Sciatic nerve (tissue), 2 donors: ENCODE data around the gene SPAG5. TPM values are rescaled to one million over a fixed set of nuclear protein-coding genes. Genes with fewer than 3 reads are reported as not detected.

ENCODE experiments used
- ATAC-seq: fragments of 200-7000 bp; cut with Tn5 transposase; one replicate; pipeline ENCODE4 v1.9.1; 2020; ENCODE audit warnings: mild to moderate bottlenecking, moderate library complexity
- DNase-seq: peaks from one replicate; pipeline ENCODE4 v3.0.0-alpha.2; 2020; ENCODE audit warnings: low spot score
- intact Hi-C: fragments of 100-400 bp; cut with DNase I; formaldehyde crosslinking; loops from one replicate; pipeline ENCODE4 v1.14.2; 2022
- total RNA-seq: library from RNA; stranded (reverse); fragmentation: NEBNext Ultra II Directional; extraction: Animal tissue kit (Norgen Biotek cat#: 25700); gene quantifications from one replicate; pipeline ENCODE4 v1.2.1, GENCODE V29; 2021
- donor health status: DM: no; HTN: no; CAD: no.
- donor health status: DM: no; HTN: no; CAD: no.

The SPAG5 gene
- total RNA-seq, 1 donor from 2014 or later, result 20.9 TPM

DNA sequence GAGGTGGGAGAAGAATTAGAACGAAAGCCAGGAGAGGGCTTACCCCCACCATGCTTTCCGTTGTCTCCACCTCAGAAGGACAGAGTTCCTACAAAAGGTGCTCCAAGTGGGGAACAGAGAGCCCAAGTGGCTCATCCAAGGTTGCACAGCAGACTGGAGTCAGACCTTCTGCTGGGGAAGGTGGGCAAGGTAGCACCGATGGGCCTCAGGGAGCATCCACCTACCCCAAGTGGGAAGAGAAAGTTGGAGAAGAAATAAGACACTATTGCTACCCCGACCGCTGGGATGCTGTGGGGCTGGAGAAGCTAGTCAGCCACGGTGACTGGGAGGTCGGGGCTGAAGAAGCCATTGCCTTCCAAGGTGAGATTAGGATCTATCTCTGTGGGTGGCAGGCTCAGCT, 67.9 kb downstream of the SPAG5 start:
- intact Hi-C loops, result no loop called here
- no peak for DNase-seq

DNA sequence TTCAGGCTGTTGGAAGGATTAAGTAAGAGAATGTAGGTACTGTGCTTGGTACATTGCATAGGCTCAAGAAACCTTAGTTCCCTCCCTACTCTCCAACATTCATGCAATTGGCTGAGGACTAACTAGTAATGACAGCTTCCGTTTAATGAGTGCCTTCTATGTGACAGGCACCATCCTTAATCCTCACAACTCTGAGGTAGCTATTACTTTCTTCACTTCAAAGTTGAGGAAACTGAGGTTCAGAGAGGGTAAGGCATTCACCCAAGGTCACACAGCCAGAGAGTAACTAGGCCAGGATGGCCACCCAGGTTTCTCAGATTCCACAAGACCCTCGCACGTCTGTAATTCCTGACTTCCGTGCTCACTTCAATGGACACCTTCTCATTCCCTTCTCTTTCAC, 68.6 kb downstream of the SPAG5 start:
- DNase-seq (no peak), ATAC-seq (no peak)
- intact Hi-C loops, result no loop called here

More for the DNA sequence above, 67.9 kb downstream of the SPAG5 start:
- ATAC-seq, result no peak

- intact Hi-C loops, result no loop called here
- no peak for ATAC-seq
- no peak for DNase-seq
Observed at GRCh38 chr17:28529013-28529400, 69.8 kb downstream of the SPAG5 start.

GRCh38 chr17:28528327-28529012, 70.4 kb downstream of the SPAG5 start:
- ATAC-seq (no peak), DNase-seq (no peak)
- intact Hi-C loops, result no loop called here

DNA sequence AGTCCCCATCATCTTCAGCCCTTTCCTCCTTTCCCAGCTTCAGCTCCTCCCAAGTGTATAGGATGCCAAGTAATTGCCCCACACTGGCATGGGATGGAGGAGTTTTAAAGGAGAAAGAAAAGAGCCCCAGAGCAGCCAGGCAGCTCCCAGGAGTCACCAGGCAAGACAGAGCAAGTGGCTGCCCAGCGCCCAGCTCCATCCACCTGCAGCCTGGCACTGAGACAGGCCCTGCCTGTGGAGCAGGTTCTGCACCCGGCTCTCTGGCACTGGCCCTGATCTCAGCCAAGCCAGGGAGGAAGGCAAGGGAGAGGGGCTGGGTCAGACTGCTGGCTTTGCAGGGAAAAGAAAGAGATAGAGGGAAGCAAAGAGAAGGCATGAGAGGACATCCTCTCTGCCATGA, 71.0 kb downstream of the SPAG5 start:
- DNase-seq (no peak), ATAC-seq (no peak)
- intact Hi-C loops, result no loop called here

Other genes starting within 250 kb of the SPAG5 start
- gene POLDIP2, start 241.5 kb downstream of the SPAG5 start, total RNA-seq, result 30.0 TPM
- gene SEBOX, start 233.8 kb downstream of the SPAG5 start, total RNA-seq, result not detected
- gene VTN, start 228.7 kb downstream of the SPAG5 start, total RNA-seq, result 2.1 TPM
- 12.7 TPM for gene SARM1, start 227.3 kb downstream of the SPAG5 start, total RNA-seq
- 12.8 TPM for gene SLC46A1, start 192.8 kb downstream of the SPAG5 start, total RNA-seq
- not detected for gene SLC13A2, start 125.4 kb downstream of the SPAG5 start, total RNA-seq
- gene FOXN1, start 92.7 kb downstream of the SPAG5 start, total RNA-seq, result not detected
- 28.3 TPM for gene UNC119, start 46.4 kb downstream of the SPAG5 start, total RNA-seq
- gene PIGS, start 27.5 kb downstream of the SPAG5 start, total RNA-seq, result 40.4 TPM
- gene ALDOC, start 22.1 kb downstream of the SPAG5 start, total RNA-seq, result 99.7 TPM
- gene RSKR, start 15.2 kb upstream of the SPAG5 start, total RNA-seq, result 14.4 TPM
- 115 TPM for gene BLTP2, start 46.1 kb upstream of the SPAG5 start, total RNA-seq
- gene SDF2, start 62.9 kb upstream of the SPAG5 start, total RNA-seq, result 33.7 TPM
- gene SUPT6H, start 63.2 kb upstream of the SPAG5 start, total RNA-seq, result 70.7 TPM
- gene PROCA1, start 112.9 kb upstream of the SPAG5 start, total RNA-seq, result 7.6 TPM
- gene RAB34, start 118.8 kb upstream of the SPAG5 start, total RNA-seq, result 81.3 TPM
- gene RPL23A, start 121.0 kb upstream of the SPAG5 start, total RNA-seq, result 1,089 TPM
- gene TLCD1, start 127.2 kb upstream of the SPAG5 start, total RNA-seq, result 3.1 TPM
- gene NEK8, start 129.8 kb upstream of the SPAG5 start, total RNA-seq, result 3.4 TPM
- 39.2 TPM for gene TRAF4, start 145.0 kb upstream of the SPAG5 start, total RNA-seq
- gene FAM222B, start 243.8 kb upstream of the SPAG5 start, total RNA-seq, result 17.3 TPM